Bronchial epithelial cell (primary cell): ENCODE measurements around the gene ASIC2. TPM values are rescaled to one million over a fixed set of nuclear protein-coding genes. Genes with fewer than 3 reads are reported as not detected.

Experiments used
- DNase-seq: peaks from one replicate; pipeline ENCODE4 v3.0.0-alpha.2; 2010; ENCODE audit warnings: low read depth
- FAIRE-seq: peaks from 2 replicates; lab custom pipeline; 2011; peaks lifted over from hg19 to GRCh38; lab: Jason Lieb, UNC
- H3K27me3 ChIP-seq: 2 replicates; pipeline ENCODE4 v1.5.1; 2011; ENCODE audit warnings: low read length; ENCODE audit not compliant: control insufficient read depth, insufficient read depth
- H3K36me3 ChIP-seq: 2 replicates; pipeline ENCODE4 v1.5.1; 2011; ENCODE audit warnings: low read length; ENCODE audit not compliant: control insufficient read depth, insufficient read depth
- H3K4me3 ChIP-seq: 2 replicates; pipeline ENCODE4 v1.5.1; 2011; ENCODE audit warnings: mild to moderate bottlenecking, low read depth, low read length, control low read depth
- CTCF ChIP-seq: IDR thresholded peaks from 2 replicates; pipeline ENCODE4 v1.5.1; 2011; ENCODE audit warnings: mild to moderate bottlenecking, moderate library complexity, low read length, control low read depth, inconsistent platforms; ENCODE audit not compliant: insufficient read depth, severe bottlenecking
- total RNA-seq: library from RNA; depleted of rRNA; stranded (reverse); fragments of >200 nt; gene quantifications from 2 replicates; pipeline ENCODE4 v1.2.1, GENCODE V29; 2014

ASIC2 gene
- total RNA-seq, 1 donor from 2014 or later: not detected

DNA sequence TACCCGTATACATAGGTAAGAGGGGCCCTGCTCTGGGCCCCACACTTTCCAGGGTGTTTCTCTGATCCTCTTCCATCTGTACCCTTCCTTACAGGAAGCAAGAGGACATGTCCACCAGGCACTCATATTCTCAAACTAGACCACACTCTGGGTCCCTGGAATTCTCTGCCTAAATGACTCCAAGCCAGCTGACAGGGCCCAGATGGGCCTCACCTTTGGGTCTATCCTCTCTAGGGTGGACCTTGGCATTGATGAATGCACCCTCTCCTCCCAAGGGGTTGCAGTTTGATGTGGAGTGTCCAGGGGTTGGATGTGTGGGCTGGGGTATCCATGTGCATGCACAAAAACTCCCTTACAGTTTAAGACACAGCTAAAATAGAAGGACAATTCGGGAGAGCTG lies 95.8 kb downstream of the ASIC2 start:
- FAIRE-seq (no peak), DNase-seq (no peak)
- Histone ChIP-seq H3K4me3 (no peak overlapping the region), H3K27me3 (no peaks in the 10 kb centered on the region), H3K36me3 (no peaks in the 10 kb centered on the region)
- no peak for TF ChIP-seq CTCF

GRCh38 chr17:33196883-33197282 lies 96.2 kb downstream of the ASIC2 start:
- Histone ChIP-seq H3K27me3 (no peaks in the 10 kb centered on the region), H3K4me3 (no peak overlapping the region), H3K36me3 (no peaks in the 10 kb centered on the region)
- DNase-seq (no peak), FAIRE-seq (no peak)
- no peak for TF ChIP-seq CTCF

GRCh38 chr17:33192951-33193911 lies 99.9 kb downstream of the ASIC2 start:
- DNase-seq (no peak), FAIRE-seq (no peak)
- peaks cover 5% of the 10 kb centered on the region for H3K27me3 ChIP-seq
- no peak for TF ChIP-seq CTCF
- H3K4me3 ChIP-seq: no peak overlapping the region
- H3K36me3 ChIP-seq: no peaks in the 10 kb centered on the region

DNA sequence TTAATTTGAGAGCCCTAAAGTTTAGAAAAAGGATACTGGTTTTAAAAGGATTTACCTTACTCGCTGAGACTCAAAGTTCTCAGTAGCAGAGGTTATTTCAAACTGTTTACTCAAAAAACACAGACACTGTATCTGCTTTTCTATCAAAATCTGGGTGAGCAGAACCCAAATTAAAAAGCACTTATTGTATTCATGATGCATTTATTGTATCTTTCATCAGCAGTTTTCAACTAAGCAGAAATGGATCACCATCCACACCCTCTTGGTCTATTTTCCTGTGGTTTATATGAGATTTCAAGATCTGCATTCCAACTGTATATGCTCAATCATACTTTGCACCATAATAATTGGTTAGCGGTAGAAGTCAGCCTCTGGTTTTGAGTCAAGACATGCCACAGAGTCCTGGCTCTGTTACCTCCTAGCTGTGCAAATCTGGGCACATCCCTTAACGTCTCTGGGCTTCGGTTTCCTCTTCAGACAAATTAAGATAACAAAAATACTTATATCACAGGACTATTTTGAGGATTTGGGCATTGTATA lies 109.5 kb downstream of the ASIC2 start:
- TF ChIP-seq CTCF: no peak
- H3K4me3 ChIP-seq: no peak overlapping the region
- peaks cover 3% of the 10 kb centered on the region for H3K27me3 ChIP-seq
- DNase-seq (peak; percentile 23), FAIRE-seq (no peak)
- no peaks in the 10 kb centered on the region for H3K36me3 ChIP-seq

- Histone ChIP-seq H3K27me3 (no peaks in the 10 kb centered on the region), H3K36me3 (no peaks in the 10 kb centered on the region), H3K4me3 (no peak overlapping the region)
- FAIRE-seq: no peak
- no peak for TF ChIP-seq CTCF
- DNase-seq: no peak
These were observed 113.9 kb downstream of the ASIC2 start for GRCh38 chr17:33179151-33179550.
